Choroid plexus epithelial cell (primary cell): Measurements from ENCODE around the gene TMEM260.

Experiments
- DNase-seq: peaks from one replicate; pipeline ENCODE4 v3.0.0-alpha.2; 2010; ENCODE audit warnings: low read depth
- H3K4me3 ChIP-seq: 2 replicates; pipeline ENCODE4 v1.5.1; 2011; ENCODE audit warnings: low read depth, mild to moderate bottlenecking, control low read depth, low read length, moderate library complexity
- TF ChIP-seq, protein P1 (sequence below): conservative IDR thresholded peaks from 2 replicates; pipeline ENCODE4 v1.5.1; 2011; ENCODE audit warnings: low read depth, mild to moderate bottlenecking, control low read depth, inconsistent platforms, low read length, moderate library complexity

Gene TMEM260

DNA sequence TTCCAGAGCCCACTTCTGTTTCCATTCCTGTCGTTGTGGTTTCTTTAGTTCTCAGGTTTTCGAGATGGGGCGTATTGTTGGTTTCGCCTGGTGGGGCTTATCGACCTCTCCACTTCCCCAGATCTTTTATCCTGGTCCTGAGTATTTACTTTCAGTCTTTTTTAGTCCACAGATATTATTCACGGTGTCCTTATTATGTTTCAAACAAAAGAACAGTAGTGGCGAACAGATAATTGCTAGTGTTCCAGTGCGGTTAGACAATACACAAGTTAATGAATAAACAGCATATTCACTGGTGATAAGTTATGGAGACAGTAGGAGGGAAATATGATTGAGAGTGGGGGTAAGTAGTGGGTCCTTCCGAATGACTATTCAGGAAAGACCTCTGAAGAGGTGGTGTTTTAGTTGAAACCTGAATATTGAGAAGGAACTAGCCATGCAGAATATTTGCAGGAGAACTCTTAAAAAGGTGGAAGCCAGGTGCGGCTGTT, 668 bp downstream of the TMEM260 start:
- H3K4me3 ChIP-seq, result peak overlapping the region; percentile 94
- no peak for DNase-seq
- TF ChIP-seq, protein P1, sequence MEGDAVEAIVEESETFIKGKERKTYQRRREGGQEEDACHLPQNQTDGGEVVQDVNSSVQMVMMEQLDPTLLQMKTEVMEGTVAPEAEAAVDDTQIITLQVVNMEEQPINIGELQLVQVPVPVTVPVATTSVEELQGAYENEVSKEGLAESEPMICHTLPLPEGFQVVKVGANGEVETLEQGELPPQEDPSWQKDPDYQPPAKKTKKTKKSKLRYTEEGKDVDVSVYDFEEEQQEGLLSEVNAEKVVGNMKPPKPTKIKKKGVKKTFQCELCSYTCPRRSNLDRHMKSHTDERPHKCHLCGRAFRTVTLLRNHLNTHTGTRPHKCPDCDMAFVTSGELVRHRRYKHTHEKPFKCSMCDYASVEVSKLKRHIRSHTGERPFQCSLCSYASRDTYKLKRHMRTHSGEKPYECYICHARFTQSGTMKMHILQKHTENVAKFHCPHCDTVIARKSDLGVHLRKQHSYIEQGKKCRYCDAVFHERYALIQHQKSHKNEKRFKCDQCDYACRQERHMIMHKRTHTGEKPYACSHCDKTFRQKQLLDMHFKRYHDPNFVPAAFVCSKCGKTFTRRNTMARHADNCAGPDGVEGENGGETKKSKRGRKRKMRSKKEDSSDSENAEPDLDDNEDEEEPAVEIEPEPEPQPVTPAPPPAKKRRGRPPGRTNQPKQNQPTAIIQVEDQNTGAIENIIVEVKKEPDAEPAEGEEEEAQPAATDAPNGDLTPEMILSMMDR, result no peak

DNA sequence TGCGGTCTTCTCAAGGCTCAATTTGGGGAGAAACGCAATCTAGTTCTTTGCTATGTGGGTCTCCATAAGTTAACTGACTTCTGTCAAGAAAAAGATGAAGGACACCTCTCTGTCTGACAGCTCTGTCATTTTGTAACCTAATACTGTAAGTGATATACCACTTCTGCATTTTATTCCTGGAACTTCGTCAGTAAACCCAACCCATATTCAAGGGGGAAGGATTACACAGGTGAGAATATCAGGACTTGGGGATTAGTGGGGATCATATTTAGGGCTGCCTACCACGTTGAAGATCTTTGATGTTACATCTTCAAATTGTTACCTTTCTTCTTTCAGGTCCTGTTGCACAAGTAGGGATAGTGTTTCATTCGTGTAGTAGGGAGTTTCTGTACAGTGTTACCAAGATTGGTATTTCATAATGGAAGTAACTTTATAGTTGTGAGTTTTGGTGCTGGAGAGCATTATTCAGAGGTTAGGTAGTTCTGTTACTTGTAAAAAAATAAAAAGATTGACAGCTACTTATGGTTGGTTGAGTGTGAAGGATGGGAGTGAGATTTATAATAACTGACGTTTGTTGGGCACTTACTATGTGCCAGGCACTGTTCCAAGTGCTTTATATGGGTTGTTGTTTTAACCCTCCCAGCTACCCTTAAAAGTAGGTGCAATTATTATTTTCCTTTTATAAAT, 1.6 kb downstream of the TMEM260 start:
- H3K4me3 ChIP-seq, result no peak overlapping the region
- TF ChIP-seq, protein P1, result no peak
- DNase-seq, result no peak

DNA sequence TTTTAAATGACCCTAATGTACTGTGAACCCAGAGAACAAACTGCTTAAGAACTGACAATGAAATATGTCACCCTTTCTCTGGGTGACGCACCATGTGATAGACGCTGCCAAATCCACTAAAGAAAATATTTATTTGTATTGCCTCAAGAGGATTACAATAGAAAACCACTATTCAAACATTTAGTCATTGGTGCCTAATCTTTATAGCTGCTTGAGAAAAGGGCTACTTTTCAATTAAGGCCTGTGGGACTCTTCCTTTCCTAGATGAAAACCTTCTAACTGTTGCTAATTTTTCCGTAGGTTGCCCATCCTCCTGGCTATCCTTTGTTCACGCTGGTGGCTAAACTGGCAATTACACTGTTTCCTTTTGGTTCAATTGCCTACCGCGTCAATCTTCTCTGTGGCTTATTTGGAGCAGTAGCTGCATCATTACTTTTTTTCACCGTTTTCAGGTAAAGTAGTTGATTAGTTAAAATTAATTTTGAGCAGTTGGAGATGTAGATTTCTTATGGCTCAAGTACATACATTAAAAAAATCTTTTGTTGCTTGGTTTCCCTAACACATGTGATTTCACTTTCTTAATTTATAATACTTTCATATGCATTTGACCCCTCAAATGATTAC, 6.0 kb downstream of the TMEM260 start:
- H3K4me3 ChIP-seq, result no peak overlapping the region
- TF ChIP-seq, protein P1, result no peak
- DNase-seq, result no peak

DNA sequence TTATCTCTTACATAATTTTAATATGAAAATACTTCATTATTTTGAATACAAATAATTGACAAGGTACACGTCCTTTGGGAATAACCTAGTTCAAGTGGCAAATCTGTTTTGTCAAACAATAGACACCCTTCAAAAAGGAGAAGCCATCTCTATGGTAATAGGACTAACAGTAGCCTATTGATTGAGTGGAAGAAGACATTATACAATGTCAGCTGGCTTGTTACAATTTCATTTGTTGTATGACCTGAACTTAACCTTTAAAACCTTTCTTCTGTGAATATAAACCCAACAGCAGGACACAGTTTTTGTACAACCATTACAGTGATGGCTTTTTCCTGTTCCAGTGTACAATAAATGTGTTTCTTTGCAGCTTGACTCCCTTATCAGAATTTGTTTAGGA, 8.1 kb downstream of the TMEM260 start:
- TF ChIP-seq, protein P1, result no peak
- no peak overlapping the region for H3K4me3 ChIP-seq
- DNase-seq, result no peak

DNA sequence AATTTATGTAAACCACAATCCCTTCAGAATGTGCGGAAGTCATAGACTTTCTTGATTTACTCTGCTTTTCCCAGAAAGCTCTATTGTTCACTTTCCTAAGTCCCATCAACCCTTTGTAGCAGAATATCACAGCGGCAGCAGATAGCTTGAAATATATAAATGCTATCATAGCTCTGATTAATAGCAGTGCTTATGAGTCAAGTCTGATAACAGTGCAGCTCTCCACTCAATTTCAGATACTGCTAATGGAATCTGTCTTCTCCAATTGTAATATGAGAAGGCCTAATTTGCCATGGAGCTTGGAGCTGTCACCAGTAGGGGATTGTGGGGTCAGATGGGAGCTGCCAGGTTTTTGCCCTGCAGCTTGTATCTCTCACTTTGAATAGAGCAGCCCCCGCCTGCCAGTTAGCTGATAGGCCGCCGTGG, 10.9 kb downstream of the TMEM260 start:
- TF ChIP-seq, protein P1, result no peak
- H3K4me3 ChIP-seq, result no peak overlapping the region
- DNase-seq, result no peak

DNA sequence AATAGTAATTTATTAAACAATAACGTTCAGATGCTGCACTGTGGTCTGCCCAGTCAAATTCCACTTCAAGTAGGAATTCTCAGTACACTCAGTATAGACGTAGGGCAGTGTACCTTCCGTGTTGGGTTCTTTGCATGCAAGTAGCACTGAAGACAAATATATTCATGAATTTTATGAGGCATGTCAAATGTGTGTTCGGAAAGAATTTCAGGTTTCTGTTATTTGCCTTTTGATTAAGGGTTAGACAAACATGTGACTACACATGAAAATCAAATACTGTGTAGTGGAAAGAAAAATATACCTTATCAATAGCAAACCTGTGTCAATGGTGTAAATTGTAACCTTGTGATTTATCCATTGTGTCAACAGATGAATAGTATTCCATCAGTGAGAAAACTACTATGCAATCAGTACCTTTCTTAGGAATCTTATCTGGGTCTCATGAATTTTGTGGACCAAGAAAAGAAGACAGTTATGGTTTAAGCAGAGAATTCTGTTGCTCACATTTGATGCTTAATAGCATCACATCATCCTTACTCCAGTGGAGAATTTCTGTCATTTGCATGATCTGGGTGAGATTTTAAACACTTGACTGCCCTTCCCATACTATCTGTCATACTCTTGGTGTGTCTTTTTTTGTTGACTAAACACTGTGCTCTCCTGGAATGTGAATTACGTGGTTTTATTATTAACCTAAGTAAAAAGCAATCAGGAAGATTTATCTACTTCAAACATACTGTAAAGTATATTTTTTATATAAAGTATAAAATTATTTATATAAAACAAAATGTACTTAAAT, 13.3 kb downstream of the TMEM260 start:
- H3K4me3 ChIP-seq, result no peak overlapping the region
- no peak for DNase-seq
- TF ChIP-seq, protein P1, result no peak
